HG02759 (cell line): ENCODE data around the gene ZCCHC14.
"Not testable (repeated sequence)": the region's sequence is repeated elsewhere in the genome, so short reads cannot be mapped to it uniquely, and the experiment has no call there.

Experiments used
- ATAC-seq: cut with Tn5 transposase; IDR thresholded peaks from one replicate; pipeline ENCODE4 v1.9.1; 2021; ENCODE audit warnings: mild to moderate bottlenecking, moderate library complexity; ENCODE audit not compliant: unreplicated experiment

Gene ZCCHC14

DNA sequence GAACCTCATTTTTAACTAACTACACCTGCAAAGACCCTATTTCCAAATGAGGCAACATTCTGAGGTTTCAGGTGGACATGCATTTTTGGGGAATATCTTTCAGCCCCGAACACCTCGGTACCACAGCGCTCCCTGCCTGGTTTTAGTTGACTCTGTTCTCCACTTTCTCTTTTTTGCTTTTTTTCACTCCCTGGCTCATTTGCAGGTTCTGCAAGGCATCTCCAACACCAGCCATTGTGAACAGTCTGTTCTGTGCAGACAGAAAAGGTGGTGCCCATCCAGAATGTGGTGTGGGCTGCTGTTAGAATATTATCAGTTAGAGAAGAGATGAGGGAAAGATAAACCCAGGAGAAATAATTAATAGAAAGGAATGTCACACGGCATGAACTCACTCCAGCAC is 32.5 kb upstream of the ZCCHC14 start:
- no peak for ATAC-seq

DNA sequence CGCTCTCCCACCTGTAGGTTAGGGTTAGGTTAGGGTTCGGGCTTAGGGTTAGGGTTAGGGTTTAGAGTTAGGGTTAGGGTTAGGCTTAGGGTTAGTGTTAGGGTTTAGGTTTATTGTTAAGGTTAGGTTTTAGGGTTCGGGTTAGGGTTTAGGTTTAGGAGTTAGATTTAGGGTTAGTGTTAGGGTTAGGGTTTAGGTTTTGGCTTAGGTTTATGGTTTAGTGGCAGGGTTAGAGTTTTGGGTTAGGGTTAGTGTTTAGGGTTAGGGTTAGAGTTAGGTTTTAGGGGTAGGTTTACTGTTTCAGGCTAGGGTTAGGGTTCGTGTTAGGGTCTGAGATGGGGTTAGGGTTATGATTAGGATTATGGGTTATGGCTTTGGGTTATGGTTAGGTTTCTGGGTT is 31.6 kb upstream of the ZCCHC14 start:
- no peak for ATAC-seq

DNA sequence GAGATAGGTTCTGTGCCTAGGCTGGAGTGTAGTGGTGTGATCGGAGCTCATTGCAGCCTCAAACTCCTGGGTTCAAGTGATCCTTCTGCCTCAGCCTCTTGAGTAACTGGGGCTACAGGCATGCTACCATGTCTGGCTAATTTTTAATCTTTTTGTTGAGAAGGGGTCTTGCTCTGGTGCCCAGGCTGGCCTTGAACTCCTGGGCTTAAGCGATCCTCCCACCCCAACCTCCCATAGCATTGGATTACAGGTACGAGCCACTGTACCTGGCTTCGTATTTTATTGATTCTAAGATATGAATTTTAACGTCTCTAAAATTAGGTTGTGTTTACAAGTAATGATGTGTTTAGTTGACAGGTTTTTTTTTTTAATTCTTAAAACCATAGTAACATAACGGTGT is 30.8 kb upstream of the ZCCHC14 start:
- not testable (repeated sequence) for ATAC-seq

DNA sequence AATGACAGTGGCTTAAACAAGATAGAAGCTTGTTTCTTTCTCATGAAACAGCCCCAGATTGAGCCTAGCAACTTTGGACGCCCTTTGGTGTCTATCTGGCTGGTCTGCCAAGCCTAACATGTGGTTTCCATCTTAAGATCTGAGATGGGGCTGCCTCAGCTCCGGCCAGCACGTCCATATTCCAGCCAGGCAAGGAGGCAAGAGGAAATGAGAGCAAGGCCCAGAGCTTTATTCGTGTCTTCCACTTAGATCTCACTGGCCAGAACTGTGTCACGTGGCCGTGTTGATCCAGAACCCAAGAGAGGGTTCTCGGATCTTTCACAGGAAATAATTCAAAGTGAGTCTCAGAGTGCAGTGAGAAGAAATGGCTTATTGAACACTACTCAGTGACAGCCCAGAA is 28.9 kb upstream of the ZCCHC14 start:
- ATAC-seq: not testable (repeated sequence)

DNA sequence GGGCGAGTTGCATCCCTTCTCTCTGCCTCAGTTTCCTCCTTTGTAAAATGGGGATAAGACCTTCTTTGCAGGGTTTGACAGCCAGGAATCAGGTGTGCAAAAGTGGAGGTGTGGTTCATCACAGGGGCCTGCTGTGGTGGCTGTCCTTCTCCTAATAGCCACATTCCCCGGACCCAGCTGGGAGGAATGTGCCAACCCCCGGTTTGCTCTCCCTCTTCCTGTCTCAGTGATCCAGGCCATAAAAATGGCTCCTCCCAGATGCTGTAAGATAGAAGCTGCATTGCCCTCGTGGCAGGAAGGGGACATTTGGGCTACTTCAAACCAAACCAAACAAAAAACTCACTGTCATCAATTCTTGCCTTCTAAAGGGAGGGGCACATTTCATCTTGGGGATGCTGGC is 26.3 kb upstream of the ZCCHC14 start:
- not testable (repeated sequence) for ATAC-seq

DNA sequence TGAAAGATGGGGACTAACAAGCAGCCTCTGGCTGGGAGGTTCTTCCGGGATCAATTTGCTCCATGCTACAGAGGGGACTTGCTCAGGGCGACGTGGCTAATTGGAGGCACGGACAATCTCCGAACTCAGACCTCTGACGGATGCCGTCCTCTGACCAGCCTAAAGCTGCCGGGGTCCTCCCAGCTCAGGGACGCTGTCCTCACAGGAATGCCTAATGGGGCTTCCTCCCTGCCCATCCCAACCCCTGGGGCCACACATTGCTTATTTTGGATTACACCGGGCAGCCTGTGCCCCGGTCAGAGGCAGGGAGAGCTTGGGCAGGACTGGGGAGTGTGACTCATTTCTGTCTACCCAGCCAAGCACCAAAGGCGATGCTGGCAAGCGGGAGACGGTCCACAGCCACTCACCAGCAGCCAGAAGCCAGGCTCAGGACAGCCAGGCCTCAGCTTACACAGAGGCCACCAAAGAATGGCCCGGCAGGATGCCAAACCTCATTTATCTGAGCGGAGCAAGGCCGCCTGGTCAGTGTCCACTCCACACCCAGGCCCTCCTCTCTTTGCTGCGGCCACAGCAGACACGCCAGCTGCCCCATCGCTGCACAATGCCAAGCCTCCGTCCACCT is 25.7 kb upstream of the ZCCHC14 start:
- not testable (repeated sequence) for ATAC-seq

DNA sequence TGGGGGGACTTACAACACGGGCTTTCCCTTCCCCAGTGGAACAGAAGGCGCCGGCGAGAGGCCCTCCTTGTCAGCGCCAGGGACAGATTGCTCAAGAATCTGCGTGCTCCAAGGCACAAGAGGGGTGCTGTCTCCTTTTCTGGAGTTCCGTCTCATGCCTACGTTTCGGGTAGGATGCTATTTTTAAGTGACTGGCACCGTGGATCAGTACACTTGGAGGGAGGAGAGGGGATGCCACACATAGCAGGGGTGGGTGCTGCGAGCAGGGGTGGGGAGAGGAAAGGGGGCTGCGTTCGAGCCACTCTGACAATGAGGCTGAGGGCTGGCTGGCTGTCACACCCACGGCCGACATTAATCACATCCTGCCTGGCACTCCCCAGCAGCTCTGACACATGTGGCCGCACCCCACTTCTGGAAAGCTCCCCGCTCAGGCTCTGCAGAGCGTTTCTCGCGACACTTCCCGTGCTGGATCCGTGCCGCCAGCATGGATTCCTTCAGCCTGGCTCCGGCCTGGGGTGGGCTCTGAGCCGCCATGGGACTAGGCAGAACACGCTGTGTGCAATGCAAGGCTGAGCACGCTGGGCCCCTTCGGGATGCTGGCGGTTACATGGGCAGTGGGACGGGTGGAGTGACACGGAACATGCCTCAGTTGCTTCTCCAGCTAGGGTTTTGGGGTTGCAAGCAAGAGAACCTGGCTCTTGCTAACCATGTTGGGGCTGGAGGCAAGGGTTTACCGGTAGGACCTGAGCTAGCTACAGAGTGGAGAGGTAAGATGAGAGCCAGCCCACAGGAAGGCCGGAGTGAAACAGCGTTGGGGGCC is 25.0 kb upstream of the ZCCHC14 start:
- not testable (repeated sequence) for ATAC-seq

DNA sequence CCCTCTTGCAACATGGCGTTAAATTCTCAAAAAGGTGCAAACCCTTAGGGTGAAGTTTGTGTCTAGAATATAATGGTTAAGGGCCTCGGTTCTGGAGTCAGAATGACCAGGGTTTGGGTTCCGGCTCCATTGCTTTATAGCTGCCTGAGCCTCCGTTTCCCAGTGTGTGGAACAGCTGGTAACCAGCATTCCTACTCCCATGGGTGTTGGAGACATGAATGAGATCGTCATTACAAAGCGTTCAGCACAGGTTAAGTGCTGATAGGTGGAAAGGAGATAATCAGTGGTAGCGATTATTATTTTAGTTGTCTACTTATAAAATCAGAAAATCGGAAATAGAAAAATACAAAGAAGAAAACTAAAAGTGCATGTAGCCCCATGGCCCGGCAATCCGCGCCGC is 23.5 kb upstream of the ZCCHC14 start:
- ATAC-seq: no peak

DNA sequence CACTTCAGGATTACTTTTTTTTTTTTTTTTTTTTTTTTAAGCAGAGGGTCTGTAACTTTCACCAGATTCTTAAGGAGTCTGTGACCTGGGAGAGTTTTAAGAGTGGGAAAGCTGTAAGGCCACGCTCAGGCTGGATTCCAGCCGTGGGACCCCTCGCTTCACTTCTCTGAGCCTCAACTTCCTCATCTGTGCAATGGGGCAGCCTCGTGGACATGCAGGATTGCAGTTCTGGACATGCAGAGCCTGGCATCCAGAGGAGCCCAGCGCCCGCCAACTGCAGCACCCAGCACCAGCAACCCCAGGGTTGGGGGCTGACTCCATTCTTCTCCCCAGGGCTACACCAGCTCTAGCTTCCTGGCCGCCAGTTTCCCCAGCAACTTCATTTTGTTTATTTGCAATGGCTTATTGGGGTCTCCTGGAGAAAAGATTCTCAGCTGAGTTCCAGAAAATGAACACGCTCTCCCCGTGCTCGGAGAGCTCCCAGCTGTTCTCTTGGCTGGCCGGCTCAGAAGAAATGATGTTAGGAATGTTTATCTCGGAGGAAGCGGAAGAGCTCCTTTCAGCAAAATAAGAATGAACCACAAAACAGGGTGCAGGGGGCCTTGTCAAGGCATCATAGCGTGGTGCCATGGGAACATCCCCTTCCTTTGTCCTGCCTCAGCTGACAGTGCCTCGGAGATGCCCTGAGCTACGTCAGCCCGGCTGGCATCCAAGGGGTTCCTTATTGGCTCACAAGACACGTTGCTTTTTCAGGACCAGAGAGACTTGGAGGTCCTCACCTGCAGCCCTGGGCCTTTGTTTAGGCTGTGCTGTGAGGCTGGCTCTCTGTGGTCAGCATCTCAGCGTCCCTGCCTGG is 22.9 kb upstream of the ZCCHC14 start:
- no peak for ATAC-seq

DNA sequence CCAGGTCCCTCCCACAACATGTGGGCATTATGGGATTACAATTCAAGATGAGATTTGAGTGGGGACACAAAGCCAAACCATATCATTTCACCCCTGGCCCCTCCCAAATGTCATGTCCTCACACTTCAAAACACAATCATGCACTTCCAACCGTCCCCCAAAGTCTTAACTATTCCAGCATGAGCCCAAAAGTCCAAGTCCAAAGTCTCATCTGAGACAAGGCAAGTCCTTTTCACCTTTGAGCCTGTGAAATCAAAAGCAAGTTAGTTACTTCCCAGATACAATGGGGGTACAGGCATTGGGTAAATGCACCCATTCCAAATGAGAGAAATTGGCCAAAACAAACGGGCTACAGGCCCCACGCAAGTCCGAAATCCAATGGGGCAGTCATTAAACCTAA is 17.0 kb upstream of the ZCCHC14 start:
- not testable (repeated sequence) for ATAC-seq

DNA sequence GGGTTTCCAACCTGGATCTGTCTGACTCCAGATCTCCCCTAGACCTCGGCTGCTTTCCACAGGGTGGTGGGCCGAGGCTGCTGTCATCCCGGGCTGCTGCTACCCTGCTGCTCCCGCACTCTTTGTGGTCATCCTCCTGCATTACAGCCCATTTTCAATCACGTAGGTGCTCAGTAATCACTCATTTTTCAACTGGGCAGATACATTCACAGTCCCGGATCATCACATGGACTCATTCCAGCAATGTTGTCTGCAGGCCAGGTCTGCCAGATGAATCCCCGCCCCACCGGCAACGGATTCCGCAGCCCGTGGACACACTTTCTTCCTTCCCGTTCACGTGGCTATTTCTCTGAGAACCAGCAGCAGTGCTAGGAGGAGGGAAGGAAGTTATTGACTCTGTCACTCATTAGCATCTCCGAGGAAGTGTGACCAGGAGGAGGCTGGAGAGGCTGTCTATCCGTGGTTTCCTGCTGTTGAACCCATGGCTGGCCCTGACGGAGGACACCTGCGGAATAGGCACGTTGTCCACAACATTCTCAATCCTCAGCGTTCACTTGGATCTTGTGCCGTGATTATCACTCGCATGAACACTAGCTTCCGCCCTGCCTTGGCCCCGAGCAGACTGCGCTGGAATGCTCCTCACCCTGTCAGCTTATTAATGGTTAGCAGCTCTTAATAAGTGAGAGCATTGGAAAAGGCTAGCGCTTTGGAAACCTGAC is 14.7 kb upstream of the ZCCHC14 start:
- ATAC-seq: no peak

DNA sequence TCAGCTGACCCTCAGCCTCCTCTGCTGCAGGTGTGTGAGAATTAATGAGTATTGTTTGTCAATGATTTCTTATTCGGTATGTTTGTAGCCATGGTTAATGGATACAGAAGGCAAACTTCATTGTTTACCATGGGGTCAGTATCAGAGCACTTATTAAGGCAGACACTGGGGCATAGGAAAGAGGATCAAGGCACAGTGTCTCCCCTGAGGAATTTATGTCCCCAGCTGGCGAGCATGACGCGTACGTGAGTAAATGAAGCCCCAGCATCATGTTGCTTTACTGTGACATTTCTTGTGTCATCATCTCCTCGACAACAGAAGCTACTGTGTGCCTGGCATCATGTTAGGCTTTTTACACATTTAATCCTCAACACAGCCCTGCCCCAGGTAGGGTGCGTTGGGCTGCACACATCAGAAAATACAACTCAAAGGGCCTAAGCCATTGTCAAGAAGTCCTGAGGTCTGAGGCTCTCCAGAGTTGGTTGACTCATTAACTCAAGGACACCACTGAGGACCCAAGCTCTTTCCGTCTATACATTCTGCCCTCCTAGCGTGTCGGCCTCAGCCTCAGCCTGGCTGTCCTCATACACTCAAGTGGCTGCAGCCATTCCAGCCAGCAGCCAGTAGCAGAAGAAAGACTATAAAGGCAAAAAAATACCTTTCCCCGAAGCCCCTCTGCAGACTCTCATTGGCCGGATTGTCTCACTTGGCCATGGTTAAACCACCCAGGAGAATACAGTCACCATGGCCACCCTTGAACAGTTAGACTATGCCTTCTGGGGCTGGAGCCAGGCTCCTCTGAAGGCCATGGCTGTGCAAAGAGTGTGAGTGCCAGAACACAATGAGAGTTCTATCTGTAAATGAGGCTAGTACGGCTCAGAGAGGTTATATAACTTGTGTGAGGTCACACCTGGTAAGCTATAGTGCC is 13.9 kb upstream of the ZCCHC14 start:
- no peak for ATAC-seq

DNA sequence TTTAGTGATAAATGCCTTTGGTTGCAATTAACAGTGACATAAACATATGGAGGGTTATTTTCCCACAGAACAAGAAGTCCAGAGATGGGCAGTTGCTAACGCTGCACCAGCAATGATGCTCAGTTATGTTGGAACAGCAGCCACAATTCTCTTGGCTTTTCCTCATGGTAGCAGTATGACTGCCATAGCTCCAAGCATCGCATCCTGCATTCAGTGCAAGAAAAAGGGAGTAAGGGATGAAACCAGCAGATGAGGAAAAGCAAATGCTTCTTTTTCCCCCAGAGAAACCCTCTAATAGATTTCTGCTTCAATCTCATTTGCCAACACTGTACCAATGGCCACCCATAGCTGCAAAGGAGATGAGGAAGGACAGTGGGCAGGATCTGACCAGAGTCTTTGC is 13.0 kb upstream of the ZCCHC14 start:
- ATAC-seq: no peak

DNA sequence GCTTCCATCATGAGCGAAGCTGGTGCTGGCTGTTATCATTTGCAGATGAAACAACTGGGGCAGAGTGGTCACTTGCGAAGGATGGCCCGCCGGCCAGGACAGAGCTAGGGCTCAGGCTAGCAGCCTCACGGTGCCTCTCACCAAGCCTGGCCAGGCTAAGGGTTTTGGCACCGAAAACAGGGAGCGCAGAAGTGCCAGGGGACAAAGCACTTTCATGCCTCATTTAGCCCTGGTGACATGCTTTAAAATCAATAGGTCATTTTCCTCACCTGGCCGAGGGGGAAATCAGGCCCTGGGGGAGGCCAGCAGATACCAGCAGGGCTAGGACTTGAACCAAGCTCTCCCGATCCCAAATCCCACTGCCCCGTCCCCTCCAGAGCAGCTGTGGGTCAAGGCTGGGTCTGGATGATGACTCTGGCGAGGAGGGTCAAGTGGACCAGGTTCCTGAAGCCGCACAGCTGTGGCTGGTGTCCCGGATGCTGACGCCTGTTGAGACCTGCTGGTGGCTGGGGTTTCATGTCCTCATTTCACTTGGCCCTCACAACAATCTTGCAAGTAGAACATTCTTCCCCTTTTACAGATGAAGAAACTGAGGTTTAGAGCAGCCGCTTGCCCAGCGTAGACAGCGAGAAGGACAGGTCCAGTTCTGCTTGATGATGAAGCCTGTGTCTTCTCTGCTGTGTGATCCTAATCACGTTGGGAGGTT is 10.6 kb upstream of the ZCCHC14 start:
- ATAC-seq: not testable (repeated sequence)

DNA sequence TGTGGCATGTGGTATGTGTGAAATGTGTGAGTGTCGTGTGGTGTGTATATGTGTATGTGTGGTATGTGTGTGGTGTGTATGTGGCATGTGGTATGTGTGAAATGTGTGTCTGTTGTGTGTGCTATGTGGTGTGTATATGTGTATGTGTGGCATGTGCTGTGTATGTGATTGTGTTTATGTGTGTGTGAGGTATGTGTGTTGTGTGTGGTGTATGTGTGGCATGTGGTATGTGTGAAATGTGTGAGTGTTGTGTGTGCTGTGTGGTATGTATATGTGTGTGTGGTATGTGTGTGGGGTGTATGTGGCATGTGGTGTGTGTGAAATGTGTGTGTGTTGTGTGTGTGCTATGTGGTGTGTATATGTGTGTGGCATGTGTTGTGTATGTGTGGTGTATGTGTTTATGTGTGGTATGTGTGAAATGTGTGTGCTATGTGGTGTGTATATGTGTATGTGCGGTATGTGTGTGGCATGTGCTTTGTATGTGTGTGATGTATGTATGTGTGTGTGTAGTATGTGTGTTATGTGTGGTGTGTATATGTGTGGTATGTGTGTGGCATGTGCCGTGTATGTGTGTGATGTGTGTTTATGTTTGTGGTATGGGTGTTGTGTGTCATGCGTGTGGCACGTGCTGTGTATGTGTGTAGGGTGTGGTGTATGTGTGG is 9.6 kb upstream of the ZCCHC14 start:
- no peak for ATAC-seq

DNA sequence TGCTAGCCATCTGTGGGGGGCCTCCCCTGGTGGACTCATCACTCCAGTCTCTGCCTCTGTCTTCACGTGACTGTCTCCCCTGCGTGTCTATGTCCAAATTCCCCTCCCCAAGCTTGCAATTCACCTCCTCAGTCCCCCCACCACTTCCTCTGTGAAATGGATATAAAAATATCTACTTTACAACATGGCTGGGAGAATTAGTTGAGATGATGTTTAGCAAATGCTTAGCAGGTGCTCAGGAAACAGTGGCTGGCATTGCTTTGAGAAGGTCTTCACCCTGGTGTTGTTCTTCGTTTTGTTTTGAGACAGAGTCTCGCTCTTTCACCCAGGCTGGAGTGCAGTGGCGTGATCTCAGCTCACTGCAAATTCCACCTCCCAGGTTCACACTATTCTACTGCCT is 8.3 kb upstream of the ZCCHC14 start:
- ATAC-seq: no peak

DNA sequence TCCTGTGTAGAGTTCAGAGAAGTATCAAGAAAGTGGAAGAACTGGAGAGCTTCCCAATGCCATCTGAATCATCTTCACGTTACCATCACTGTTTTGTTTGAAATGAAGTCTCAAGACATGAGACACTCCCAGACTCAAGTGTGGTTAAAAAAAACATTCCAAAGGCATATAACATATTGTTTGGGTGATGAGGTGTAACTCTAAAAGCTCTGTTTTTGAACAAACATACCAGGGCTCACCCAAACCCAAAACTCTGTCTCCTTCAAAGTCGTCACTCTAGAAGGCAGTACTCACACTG is 6.3 kb upstream of the ZCCHC14 start:
- no peak for ATAC-seq

DNA sequence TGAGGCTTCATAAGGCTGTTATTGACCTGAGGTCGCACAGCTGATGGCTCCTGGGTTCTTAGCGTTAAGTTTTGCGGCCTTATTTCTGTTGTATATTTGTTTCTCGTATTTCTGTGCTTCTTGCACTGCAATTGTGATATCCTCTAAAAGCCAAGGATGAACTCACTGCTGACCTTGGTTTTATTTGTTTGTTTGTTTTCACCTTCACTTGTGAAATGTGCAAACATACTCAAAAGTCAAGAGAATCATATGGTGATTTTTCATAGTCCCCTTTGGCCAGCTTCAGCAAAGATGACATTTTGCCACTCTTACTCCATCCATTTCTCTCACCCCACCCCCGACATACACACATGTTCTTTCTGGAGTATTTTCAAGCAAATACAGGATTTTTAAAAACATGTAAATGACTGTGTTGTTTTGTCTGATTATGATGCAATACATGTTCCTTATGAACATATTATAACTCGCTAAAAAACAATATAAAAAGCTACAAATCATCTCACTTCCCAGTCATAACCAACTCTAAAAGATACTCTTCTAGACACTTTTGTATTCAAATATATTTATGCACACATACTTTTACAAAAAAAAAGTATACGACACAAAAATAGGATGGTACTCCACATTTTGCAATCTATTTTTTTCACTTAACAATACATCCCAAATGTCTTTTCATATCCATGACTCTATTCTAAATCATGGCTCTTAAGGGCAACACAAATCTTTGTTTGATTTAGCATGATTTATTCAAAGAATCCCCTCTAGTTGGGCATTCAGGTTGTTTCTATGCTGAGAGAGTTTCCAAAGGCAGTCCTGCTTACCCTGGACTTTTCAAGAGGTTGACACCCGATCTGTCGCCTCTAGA is 5.7 kb upstream of the ZCCHC14 start:
- no peak for ATAC-seq
